Activated CD8-positive, alpha-beta memory T cell treated with anti-CD3 and anti-CD28 coated beads, Interleukin-2, amount 10 ng/mL, durations not matched to agents 7 days and 5 days (primary cell): ENCODE results near the gene THAP6. TPM values are rescaled to one million over a fixed set of nuclear protein-coding genes. Genes with fewer than 3 reads are reported as not detected.

Source experiments
- ATAC-seq: fragments of 150-1000 bp; cut with Tn5 transposase; one replicate; pipeline ENCODE4 v1.10.0; 2021; ENCODE audit warnings: moderate library complexity
- CTCF ChIA-PET: fragments of 350-600 bp; sonication (Branson Sonifier 250); formaldehyde crosslinking; loops from one replicate; lab custom pipeline; 2021; ENCODE audit warnings: antibody characterized with exemption; lab: Charles Lee
- DNase-seq: peaks from one replicate; pipeline ENCODE4 v3.0.0-alpha.2; 2020
- H3K27ac Mint-ChIP-seq: one replicate; pipeline ENCODE4 v1.8.0; 2021; ENCODE audit warnings: mild to moderate bottlenecking, mixed read lengths
- H3K27me3 Mint-ChIP-seq: one replicate; pipeline ENCODE4 v1.8.0; 2021; ENCODE audit warnings: mixed read lengths
- H3K36me3 Mint-ChIP-seq: one replicate; pipeline ENCODE4 v1.8.0; 2021; ENCODE audit warnings: mild to moderate bottlenecking, mixed read lengths
- H3K4me1 Mint-ChIP-seq: one replicate; pipeline ENCODE4 v1.8.0; 2021; ENCODE audit warnings: mixed read lengths
- H3K4me3 Mint-ChIP-seq: one replicate; pipeline ENCODE4 v1.8.0; 2021; ENCODE audit warnings: mild to moderate bottlenecking, moderate library complexity, mixed read lengths
- H3K9me3 Mint-ChIP-seq: one replicate; pipeline ENCODE4 v1.8.0; 2022; ENCODE audit warnings: low read depth, mixed read lengths
- total RNA-seq, 2 experiments: library from RNA; stranded (reverse); gene quantifications; one replicate each; pipeline ENCODE4 v1.2.3, GENCODE V29; 2021

THAP6 gene
- total RNA-seq, 2 experiments from 2014 or later, result 16.9 to 20.4 TPM

GRCh38 chr4:75564023-75564422 lies 49.8 kb downstream of the THAP6 start:
- DNase-seq (no peak), ATAC-seq (no peak)
- CTCF ChIA-PET, result no interaction called here
- Mint-ChIP-seq H3K9me3 (no peaks in the 10 kb centered on the region), H3K4me3 (no peak overlapping the region), H3K27ac (peak overlapping the region; percentile 38), H3K4me1 (peaks cover 28% of the 10 kb centered on the region), H3K36me3 (peaks cover 5% of the 10 kb centered on the region), H3K27me3 (peaks cover 34% of the 10 kb centered on the region)

GRCh38 chr4:75565481-75565880 lies 51.2 kb downstream of the THAP6 start:
- no peak for DNase-seq
- Mint-ChIP-seq H3K4me3 (peak overlapping the region; percentile 10), H3K36me3 (peaks cover 7% of the 10 kb centered on the region), H3K27ac (peak overlapping the region; percentile 33), H3K4me1 (peaks cover 27% of the 10 kb centered on the region), H3K27me3 (peaks cover 20% of the 10 kb centered on the region), H3K9me3 (no peaks in the 10 kb centered on the region)
- ATAC-seq, result peak; percentile 47
- CTCF ChIA-PET, result interaction anchor here (1.0 kb wide), 1 partner anchor 283 kb away, joined by 4 read pairs; no protein-coding TSS in a partner anchor

- DNase-seq, result no peak
- peaks cover 7% of the 10 kb centered on the region for H3K36me3 Mint-ChIP-seq
- no peaks in the 10 kb centered on the region for H3K9me3 Mint-ChIP-seq
- no peak overlapping the region for H3K4me3 Mint-ChIP-seq
- peaks cover 20% of the 10 kb centered on the region for H3K4me1 Mint-ChIP-seq
- ATAC-seq, result no peak
- CTCF ChIA-PET, result interaction anchor here (1.0 kb wide), 1 partner anchor 103 kb away, joined by 3 read pairs; no protein-coding TSS in a partner anchor
- no peak overlapping the region for H3K27ac Mint-ChIP-seq
- peaks cover 20% of the 10 kb centered on the region for H3K27me3 Mint-ChIP-seq
Observed at GRCh38 chr4:75566911-75567310, 52.6 kb downstream of the THAP6 start.

- H3K4me3 Mint-ChIP-seq, result no peak overlapping the region
- no peak for ATAC-seq
- peaks cover 25% of the 10 kb centered on the region for H3K27me3 Mint-ChIP-seq
- peaks cover 7% of the 10 kb centered on the region for H3K36me3 Mint-ChIP-seq
- H3K4me1 Mint-ChIP-seq, result peaks cover 18% of the 10 kb centered on the region
- H3K27ac Mint-ChIP-seq, result no peak overlapping the region
- H3K9me3 Mint-ChIP-seq, result no peaks in the 10 kb centered on the region
- CTCF ChIA-PET, result no interaction called here
- DNase-seq, result no peak
Observed at GRCh38 chr4:75567725-75568124, 53.5 kb downstream of the THAP6 start.

Other genes starting within 250 kb of the THAP6 start
- gene RCHY1, start 70 bp upstream of the THAP6 start, total RNA-seq, result 10 to 100 TPM; 28.5 to 34.1 TPM
- 1 to 10 TPM in 1 of 2 experiments, under 1 TPM in 1; 0.41 to 3.8 TPM for gene ODAPH, start 41.6 kb downstream of the THAP6 start, total RNA-seq
- gene CDKL2, start 116.1 kb downstream of the THAP6 start, total RNA-seq, result 1 to 10 TPM in 1 of 2 experiments, under 1 TPM in 1; 0.16 to 1.5 TPM
- 100 to 1,000 TPM; 148 to 230 TPM for gene G3BP2, start 158.9 kb downstream of the THAP6 start, total RNA-seq
- 10 to 100 TPM; 30.1 to 43.1 TPM for gene USO1, start 210.1 kb downstream of the THAP6 start, total RNA-seq